K562 (cell line): ENCODE results near the gene WDR72.

Experiments
- CTCF ChIP-seq, 3 experiments: IDR thresholded peaks in 2 of 3; conservative IDR thresholded peaks in 1 of 3; 2 replicates each; pipeline ENCODE4 v1.5.1; 2011 to 2012; ENCODE audit warnings: low read length in 3 of 3, mild to moderate bottlenecking in 3 of 3, control low read depth in 2 of 3, improper control_type of control experiment in 1 of 3, inconsistent platforms in 1 of 3, low read depth in 1 of 3, mixed read lengths in 1 of 3, moderate library complexity in 1 of 3; ENCODE audit not compliant: insufficient read depth in 2 of 3
- EP300 ChIP-seq: IDR thresholded peaks from 2 replicates; pipeline ENCODE4 v1.6.1; 2012; ENCODE audit warnings: low read length, improper control_type of control experiment
- FOSL1 ChIP-seq: fragments of 200-800 bp; sonication (Bioruptor generic); conservative IDR thresholded peaks from 2 replicates; pipeline ENCODE4 v1.6.1; 2016; ENCODE audit warnings: missing genetic modification characterization, missing compliant biosample characterization
- FOXM1 ChIP-seq, 2 experiments: fragments of 450-650 bp in 1 of 2; sonication (generic) in 1 of 2; formaldehyde crosslinking in 1 of 2; IDR thresholded peaks; 2 replicates each; pipeline versions ENCODE4 v1.6.1 to v1.9.0; 2017 to 2022; ENCODE audit warnings: low read depth in 2 of 2, mild to moderate bottlenecking in 2 of 2, missing genetic modification reagents in 1 of 2, moderate library complexity in 1 of 2
- HDAC2 ChIP-seq: fragments of 450-650 bp; IDR thresholded peaks from 2 replicates; pipeline ENCODE4 v1.6.1; 2016; ENCODE audit warnings: mild to moderate bottlenecking
- HNRNPLL ChIP-seq: fragments of 200-400 bp; formaldehyde crosslinking; IDR thresholded peaks from 2 replicates; pipeline ENCODE4 v1.6.1; 2017; ENCODE audit warnings: low read length, low read depth, mild to moderate bottlenecking; ENCODE audit not compliant: poor library complexity, severe bottlenecking
- IFI16 ChIP-seq: fragments of 250-450 bp; sonication (Bioruptor Pico); IDR thresholded peaks from 2 replicates; pipeline ENCODE4 v2.1.2; 2022; ENCODE audit warnings: mild to moderate bottlenecking, inconsistent platforms
- L3MBTL2 ChIP-seq: fragments of 450-650 bp; IDR thresholded peaks from 2 replicates; pipeline ENCODE4 v1.6.1; 2016; ENCODE audit warnings: mild to moderate bottlenecking, moderate library complexity
- RUNX1 ChIP-seq: sonication (generic); IDR thresholded peaks from 2 replicates; pipeline ENCODE4 v1.6.1; 2016; ENCODE audit warnings: antibody characterized with exemption, low read depth
- ZBTB17 ChIP-seq: fragments of 450-650 bp; formaldehyde crosslinking; IDR thresholded peaks from 2 replicates; pipeline ENCODE4 v1.4.0; 2020; ENCODE audit warnings: mild to moderate bottlenecking
- ZNF707 ChIP-seq: fragments of 250-450 bp; sonication (Bioruptor Pico); conservative IDR thresholded peaks from 2 replicates; pipeline ENCODE4 v1.8.0; 2022; ENCODE audit warnings: inconsistent platforms, mild to moderate bottlenecking, moderate library complexity
- TF ChIP-seq, protein P1 (sequence below): fragments of 450-650 bp; IDR thresholded peaks from 2 replicates; pipeline ENCODE4 v1.6.1; 2016; ENCODE audit warnings: mild to moderate bottlenecking, moderate library complexity
- TF ChIP-seq, protein P2 (sequence below): sonication (generic); formaldehyde crosslinking; IDR thresholded peaks from 2 replicates; pipeline ENCODE4 v1.8.1; 2022; ENCODE audit warnings: missing genetic modification reagents
- TF ChIP-seq, protein P3 (sequence below): fragments of 450-650 bp; IDR thresholded peaks from 2 replicates; pipeline ENCODE4 v1.6.1; 2016

DNA sequence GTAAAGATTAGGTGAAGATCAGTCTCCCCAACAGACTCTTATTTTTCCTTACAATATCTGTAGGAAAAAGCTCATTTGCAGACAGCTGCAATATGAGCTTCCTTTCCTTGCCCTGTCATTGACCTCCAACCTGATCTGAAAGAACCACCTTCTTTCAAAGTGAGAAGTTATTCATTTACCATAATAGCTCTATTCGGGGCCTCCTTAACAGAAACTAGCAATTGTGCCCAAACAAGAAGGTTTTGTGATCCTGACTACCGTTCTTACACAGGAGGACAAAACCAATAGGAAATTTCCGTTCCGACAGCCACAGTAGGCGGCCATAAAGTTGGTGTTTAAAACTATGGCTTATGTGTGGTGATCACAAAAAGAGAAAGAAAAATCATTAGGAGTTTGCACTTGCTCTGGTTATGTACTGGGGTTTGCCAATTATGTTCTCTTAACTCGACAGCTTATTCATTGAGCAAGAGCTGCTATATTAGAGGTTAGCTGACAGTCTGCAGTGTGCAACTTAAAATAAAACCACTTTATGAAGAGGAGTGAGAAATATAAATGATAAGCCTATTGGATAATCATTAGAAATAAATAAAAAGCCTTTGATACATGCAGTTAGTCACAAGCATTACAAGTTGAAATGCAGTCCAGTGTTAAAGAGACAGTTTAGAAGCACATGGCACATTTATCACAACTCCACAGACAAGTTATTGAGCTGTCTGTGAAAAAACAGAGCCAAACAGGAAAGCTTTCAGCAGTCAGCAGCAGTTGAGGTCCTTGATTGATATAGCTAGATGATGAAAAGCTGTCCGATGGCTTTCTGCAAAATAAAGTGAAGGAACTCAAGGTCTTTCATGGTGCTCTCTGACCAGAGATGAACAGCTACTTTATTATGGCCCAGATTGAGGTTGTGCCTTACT is 199.8 kb downstream of the WDR72 start:
- TF ChIP-seq RUNX1 = no peak
- no peak for TF ChIP-seq ZNF707 (CRISPR knock-in tag)
- no peak for TF ChIP-seq FOXM1 (IDR thresholded peaks at IDR 0.05; ENCODE audit: low read depth)
- TF ChIP-seq FOXM1 (CRISPR knock-in tag; IDR thresholded peaks at IDR 0.05; ENCODE audit: low read depth) = no peak
- no peak for TF ChIP-seq IFI16 (CRISPR knock-in tag)
- no peak for TF ChIP-seq ZBTB17
- TF ChIP-seq, protein P1, sequence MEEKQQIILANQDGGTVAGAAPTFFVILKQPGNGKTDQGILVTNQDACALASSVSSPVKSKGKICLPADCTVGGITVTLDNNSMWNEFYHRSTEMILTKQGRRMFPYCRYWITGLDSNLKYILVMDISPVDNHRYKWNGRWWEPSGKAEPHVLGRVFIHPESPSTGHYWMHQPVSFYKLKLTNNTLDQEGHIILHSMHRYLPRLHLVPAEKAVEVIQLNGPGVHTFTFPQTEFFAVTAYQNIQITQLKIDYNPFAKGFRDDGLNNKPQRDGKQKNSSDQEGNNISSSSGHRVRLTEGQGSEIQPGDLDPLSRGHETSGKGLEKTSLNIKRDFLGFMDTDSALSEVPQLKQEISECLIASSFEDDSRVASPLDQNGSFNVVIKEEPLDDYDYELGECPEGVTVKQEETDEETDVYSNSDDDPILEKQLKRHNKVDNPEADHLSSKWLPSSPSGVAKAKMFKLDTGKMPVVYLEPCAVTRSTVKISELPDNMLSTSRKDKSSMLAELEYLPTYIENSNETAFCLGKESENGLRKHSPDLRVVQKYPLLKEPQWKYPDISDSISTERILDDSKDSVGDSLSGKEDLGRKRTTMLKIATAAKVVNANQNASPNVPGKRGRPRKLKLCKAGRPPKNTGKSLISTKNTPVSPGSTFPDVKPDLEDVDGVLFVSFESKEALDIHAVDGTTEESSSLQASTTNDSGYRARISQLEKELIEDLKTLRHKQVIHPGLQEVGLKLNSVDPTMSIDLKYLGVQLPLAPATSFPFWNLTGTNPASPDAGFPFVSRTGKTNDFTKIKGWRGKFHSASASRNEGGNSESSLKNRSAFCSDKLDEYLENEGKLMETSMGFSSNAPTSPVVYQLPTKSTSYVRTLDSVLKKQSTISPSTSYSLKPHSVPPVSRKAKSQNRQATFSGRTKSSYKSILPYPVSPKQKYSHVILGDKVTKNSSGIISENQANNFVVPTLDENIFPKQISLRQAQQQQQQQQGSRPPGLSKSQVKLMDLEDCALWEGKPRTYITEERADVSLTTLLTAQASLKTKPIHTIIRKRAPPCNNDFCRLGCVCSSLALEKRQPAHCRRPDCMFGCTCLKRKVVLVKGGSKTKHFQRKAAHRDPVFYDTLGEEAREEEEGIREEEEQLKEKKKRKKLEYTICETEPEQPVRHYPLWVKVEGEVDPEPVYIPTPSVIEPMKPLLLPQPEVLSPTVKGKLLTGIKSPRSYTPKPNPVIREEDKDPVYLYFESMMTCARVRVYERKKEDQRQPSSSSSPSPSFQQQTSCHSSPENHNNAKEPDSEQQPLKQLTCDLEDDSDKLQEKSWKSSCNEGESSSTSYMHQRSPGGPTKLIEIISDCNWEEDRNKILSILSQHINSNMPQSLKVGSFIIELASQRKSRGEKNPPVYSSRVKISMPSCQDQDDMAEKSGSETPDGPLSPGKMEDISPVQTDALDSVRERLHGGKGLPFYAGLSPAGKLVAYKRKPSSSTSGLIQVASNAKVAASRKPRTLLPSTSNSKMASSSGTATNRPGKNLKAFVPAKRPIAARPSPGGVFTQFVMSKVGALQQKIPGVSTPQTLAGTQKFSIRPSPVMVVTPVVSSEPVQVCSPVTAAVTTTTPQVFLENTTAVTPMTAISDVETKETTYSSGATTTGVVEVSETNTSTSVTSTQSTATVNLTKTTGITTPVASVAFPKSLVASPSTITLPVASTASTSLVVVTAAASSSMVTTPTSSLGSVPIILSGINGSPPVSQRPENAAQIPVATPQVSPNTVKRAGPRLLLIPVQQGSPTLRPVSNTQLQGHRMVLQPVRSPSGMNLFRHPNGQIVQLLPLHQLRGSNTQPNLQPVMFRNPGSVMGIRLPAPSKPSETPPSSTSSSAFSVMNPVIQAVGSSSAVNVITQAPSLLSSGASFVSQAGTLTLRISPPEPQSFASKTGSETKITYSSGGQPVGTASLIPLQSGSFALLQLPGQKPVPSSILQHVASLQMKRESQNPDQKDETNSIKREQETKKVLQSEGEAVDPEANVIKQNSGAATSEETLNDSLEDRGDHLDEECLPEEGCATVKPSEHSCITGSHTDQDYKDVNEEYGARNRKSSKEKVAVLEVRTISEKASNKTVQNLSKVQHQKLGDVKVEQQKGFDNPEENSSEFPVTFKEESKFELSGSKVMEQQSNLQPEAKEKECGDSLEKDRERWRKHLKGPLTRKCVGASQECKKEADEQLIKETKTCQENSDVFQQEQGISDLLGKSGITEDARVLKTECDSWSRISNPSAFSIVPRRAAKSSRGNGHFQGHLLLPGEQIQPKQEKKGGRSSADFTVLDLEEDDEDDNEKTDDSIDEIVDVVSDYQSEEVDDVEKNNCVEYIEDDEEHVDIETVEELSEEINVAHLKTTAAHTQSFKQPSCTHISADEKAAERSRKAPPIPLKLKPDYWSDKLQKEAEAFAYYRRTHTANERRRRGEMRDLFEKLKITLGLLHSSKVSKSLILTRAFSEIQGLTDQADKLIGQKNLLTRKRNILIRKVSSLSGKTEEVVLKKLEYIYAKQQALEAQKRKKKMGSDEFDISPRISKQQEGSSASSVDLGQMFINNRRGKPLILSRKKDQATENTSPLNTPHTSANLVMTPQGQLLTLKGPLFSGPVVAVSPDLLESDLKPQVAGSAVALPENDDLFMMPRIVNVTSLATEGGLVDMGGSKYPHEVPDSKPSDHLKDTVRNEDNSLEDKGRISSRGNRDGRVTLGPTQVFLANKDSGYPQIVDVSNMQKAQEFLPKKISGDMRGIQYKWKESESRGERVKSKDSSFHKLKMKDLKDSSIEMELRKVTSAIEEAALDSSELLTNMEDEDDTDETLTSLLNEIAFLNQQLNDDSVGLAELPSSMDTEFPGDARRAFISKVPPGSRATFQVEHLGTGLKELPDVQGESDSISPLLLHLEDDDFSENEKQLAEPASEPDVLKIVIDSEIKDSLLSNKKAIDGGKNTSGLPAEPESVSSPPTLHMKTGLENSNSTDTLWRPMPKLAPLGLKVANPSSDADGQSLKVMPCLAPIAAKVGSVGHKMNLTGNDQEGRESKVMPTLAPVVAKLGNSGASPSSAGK = no peak
- TF ChIP-seq, protein P2, sequence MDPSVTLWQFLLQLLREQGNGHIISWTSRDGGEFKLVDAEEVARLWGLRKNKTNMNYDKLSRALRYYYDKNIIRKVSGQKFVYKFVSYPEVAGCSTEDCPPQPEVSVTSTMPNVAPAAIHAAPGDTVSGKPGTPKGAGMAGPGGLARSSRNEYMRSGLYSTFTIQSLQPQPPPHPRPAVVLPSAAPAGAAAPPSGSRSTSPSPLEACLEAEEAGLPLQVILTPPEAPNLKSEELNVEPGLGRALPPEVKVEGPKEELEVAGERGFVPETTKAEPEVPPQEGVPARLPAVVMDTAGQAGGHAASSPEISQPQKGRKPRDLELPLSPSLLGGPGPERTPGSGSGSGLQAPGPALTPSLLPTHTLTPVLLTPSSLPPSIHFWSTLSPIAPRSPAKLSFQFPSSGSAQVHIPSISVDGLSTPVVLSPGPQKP (CRISPR knock-in tag) = no peak
- no peak for TF ChIP-seq HDAC2
- TF ChIP-seq, protein P3, sequence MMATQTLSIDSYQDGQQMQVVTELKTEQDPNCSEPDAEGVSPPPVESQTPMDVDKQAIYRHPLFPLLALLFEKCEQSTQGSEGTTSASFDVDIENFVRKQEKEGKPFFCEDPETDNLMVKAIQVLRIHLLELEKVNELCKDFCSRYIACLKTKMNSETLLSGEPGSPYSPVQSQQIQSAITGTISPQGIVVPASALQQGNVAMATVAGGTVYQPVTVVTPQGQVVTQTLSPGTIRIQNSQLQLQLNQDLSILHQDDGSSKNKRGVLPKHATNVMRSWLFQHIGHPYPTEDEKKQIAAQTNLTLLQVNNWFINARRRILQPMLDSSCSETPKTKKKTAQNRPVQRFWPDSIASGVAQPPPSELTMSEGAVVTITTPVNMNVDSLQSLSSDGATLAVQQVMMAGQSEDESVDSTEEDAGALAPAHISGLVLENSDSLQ = no peak
- TF ChIP-seq HNRNPLL = no peak
- no peak for TF ChIP-seq L3MBTL2
- no peak for TF ChIP-seq EP300
- no peak for TF ChIP-seq CTCF (IDR thresholded peaks at IDR 0.05 in 2 of 3, conservative IDR thresholded peaks at IDR 0.05 in 1 of 3; ENCODE audit: insufficient read depth in 2 of 3, low read depth in 1 of 3, low read length in 3 of 3)
- TF ChIP-seq FOSL1 (tag) = no peak
